GM21381 (cell line): Measurements from ENCODE around the gene NPL.
A peak's percentile ranks its signal among the peaks of the same experiment; 100 is the strongest.

Source experiments
- ATAC-seq: cut with Tn5 transposase; IDR thresholded peaks from one replicate; pipeline ENCODE4 v1.9.1; 2021; ENCODE audit warnings: mild to moderate bottlenecking, moderate library complexity; ENCODE audit not compliant: unreplicated experiment

NPL gene

DNA sequence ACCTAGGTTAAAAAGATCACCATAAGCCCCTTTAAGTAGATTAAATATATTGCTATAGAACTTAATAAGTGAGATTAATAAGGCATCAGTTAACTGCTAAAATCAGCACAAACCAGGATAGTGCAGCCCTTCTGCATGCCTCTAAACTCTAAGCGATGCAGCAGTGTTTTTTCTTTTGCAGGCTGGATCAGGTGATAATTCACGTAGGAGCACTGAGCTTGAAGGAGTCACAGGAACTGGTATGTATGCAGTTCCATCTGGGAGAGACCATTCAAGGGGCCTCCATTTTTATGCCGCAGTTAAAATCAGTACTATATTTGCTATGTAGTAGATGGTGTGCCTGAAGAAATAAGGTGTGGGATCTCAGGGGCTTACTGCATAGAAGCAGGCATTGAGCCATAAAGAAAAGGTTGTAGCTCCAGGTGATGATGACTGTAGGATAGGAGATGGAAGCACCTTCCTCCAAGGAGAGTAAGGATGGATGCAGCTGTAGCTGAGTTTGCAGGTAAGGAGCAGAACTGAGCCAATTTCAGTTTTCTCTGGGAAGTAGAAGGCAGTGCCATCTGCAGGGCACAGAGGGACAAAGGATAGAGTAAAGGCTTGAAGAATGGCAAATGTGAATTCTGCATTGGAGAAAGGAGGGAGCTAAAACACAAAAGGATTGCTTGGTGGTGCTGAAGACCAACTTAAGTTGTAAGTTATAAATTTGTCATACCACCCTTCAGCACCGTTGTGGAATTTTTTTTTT is 22.6 kb downstream of the NPL start:
- ATAC-seq: no peak

GRCh38 chr1:182816863-182817262 is 27.3 kb downstream of the NPL start:
- ATAC-seq: no peak

DNA sequence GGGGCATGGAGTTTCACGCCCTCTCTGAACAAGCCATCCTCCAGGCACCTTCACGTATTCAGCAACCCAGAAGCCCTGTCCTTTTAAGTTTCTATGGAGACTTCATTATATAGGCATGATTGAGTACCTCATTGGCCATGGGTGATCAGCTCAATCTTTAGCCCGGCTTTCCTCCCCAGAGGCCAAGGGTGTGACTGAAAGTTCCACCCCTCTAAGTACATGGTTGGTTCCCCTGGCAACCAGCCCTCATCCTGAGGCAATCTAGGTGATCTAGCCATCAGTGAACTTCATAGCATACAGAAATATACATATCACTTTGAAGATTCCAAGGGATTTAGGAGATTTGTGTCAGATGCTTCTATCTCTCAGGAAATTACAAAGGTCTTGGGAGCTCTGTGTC is 28.2 kb downstream of the NPL start:
- no peak for ATAC-seq

DNA sequence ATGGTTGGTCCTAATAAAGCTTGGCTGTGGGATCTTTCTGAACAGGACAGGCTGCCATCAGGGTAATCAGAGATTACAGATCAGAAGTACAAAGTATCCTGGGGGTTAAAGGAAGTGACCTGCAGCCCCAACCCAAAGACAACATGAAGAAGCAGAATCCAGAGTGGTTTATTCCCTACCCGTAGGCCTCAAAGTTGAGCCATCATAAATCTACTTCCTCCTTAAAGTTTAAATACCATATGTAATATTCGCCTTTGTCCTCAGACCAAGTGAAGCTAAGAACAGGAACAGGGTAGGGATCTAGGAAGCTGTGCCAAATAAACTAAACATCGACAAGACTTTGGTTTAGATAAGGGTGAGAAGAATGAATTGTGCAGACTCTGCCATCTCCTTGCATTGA is 33.6 kb downstream of the NPL start:
- no peak for ATAC-seq

DNA sequence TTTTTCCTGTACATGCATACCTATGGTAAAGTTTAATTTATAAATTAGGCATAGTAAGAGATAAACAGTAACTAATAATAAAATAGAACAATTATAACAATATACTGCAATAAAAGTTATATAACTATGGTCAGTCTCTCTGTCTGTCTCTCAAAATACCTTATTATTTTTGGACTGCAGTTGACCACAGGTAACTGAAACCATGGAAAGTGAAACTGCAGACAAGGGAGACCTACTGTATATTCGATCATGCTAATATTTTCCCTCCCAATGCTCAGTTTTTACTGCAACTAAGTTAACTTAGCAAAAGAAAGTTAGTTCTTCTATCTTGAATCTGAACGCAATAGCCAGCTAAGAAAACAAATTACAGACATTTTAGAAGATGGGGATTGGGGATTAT is 37.3 kb downstream of the NPL start:
- no peak for ATAC-seq

DNA sequence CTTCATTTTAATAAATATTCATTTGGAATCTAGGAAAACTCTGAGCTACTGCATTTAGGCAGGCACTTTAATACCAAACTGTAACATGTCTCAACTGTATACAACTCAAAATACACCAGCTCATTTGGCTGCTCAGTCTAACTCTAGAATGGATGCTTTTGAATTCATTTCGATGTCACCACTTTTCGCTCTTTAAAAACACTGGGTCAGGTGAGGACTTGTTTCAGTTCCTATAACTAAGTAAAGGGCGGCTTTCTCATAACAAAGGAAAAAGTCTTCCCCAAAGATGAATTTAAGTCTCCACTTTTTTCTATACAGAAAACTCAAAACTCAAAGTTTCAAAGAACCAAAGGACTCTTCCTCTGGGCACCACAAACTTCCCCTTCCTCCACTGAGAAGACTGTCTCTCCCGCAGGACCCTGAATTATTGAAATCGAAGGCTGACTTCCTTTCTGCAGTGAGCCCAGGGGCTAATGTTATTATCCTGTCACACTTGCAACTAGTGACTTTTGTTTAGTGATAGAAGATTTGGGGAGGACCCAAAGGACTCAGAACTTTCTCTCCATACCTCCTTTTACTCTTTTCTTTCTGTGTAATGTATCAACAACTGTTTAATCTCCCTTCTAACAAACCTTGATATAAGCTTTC is 39.8 kb downstream of the NPL start:
- no peak for ATAC-seq

DNA sequence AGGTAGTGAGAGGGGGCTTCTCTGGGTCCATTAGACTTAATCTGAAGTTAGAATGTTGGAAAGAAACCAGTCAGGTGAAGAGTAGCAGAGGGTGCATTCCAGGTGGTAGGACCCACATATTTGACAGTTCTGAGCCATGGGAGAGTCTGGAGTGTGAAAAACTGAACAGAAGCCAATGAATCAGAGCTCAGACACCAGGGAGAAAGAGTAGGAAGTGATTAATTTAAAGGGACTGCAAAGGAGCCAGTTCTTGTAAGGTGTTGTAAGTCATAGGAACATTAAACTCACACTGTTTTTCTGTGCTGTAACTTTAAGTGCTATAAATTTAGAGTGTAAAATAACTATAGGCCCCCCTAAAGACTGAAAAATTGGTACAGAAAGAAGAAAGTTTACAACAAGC is 43.7 kb downstream of the NPL start:
- ATAC-seq: no peak

GRCh38 chr1:182834326-182834725 is 44.8 kb downstream of the NPL start:
- ATAC-seq: no peak

DNA sequence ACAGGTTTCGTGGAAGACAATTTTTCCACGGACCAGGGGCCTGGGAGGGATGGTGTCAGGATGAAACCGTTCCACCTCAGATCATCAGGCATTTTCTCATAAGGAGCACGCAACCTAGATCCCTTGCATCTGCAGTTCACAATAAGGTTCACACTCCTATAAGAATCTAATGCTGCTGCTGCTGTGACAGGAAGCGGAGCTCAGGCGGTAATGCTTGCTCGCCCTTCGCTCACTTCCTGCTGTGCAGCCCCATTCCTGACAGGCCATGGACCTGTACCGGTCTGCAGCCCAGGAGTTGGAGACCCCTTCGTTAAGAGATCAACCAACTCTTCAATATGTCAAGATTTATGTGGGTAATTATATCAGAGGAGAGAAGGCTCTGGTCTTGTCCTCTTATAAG is 46.2 kb downstream of the NPL start:
- ATAC-seq: no peak

DNA sequence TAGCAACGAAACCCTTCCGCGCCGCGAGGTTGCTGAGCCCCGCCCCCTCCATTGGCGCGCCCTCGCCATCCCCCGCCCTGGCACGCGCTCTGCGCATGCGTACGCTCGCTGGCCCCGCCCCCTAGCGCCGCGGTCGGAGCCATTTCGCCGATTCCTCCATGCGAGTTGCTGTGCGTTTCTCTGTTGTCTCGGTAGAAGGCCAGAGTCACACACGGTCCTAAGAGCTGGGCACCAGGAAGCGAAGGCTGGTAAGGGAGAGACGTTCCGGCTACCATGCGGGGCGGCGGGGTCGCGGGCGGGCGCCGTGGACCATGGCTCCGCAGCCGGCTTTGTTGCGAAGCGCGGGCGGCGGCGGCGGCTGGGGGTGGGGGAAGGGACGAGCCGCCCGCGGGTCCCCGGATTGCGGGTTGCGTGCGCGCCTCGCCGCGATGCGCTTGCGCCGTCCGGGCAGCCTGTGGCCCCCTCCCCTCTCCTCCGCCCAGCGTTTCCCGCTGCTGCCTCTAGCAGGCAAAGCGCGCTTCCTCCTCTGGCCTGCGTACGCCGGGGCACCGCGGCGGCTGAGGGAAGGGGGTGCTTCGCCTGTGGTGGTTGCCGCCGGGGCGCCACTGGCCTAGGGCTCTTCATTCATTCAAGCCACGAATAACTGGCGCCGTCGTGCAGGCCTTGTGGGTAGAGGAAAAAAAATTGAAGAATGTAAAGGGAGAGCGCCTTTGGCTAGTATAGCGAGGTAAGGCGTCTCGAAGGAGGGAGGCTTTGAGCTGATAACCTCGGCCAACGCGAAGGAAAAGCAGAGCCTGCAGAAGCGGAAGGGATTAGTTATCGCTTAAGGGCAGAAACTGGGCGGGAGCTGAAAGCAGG is 49.9 kb downstream of the NPL start, which contains the start of gene DHX9:
DHX9 (plus strand) TSS at position 139 of the 858 bp plus-strand sequence. CDS start 3,220 bp downstream, outside the sequence.
- ATAC-seq: peak; percentile 81

- ATAC-seq: no peak
Observed at GRCh38 chr1:182841368-182841988, 51.9 kb downstream of the NPL start.

- ATAC-seq: no peak
Observed at GRCh38 chr1:182842265-182842664, 52.7 kb downstream of the NPL start.

- ATAC-seq: no peak
Observed at GRCh38 chr1:182845379-182845778, 55.8 kb downstream of the NPL start.

GRCh38 chr1:182845894-182846293 is 56.3 kb downstream of the NPL start:
- ATAC-seq: no peak

DNA sequence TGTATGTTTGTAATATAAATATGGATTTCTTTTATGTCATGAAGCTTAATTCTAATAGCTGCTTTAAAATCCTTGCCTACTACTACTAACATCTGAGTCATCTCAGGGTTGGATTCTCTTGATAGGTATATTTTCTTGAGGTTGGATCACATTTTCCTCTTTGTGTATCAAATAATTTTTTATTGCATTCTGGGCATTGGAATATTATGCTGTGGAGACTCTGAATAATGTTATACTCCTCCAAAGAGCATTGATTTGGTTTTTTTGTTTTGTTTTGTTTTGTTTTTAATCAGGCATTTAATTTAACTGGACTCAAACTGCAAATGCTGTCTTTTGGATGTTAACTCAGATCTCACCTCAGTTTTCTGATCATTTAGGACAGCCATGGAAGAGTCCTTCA is 57.5 kb downstream of the NPL start:
- ATAC-seq: no peak

DNA sequence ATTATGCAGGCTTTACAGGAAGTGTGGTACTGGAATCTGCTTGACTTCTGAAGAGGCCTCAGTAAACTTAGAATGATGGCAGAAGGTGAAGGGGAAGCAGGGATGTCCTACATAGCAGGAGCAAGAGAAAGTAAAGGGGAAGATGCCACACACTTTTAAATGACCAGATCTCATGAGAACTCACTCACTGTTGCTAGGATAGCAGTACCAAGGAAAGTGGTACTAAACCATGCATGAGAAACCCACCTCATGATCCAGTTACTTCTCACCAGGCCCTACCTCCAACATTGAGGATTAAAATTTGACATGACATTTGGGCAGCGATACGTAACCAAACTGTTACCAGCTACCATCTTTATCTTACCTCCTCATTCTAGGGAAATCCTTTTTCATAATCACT is 59.2 kb downstream of the NPL start:
- no peak for ATAC-seq

- ATAC-seq: no peak
Observed at GRCh38 chr1:182850319-182850718, 60.7 kb downstream of the NPL start.

DNA sequence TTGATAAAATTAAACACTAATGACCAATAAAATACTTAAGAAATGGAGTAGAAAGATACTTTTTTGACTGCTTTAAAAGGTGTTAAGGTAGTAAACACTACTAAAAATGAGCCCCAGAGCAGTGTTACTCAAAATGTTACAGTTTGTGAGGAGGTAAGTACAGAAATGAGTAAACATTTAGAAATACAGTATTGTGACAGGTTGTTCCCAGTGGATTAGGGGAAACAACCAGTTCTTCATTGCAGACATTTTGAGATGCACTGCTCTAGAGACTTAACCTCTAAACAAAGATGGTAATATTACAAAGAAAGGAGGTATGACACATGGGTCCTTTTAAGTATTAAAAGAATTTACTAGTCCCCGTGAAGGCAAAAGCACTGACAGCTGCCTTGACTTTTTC is 62.3 kb downstream of the NPL start:
- ATAC-seq: no peak

DNA sequence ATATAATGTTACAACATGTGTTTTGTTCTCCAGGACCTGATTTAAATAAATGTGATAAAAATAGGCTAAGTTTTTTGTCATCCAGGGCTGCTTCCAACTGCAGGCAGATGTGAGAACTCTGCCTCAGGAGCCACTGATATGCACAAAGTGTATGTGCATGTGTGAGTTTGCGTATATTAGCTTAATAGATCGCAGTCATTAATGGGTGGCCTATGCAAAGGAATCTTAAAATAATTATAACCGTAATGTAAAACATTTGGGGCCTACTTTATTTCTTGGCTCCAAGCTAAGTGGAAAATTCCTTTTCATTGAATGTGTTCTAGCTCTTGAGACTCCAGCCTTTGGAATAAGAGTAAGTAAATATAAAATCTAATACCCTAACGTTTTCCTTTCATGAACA is 66.3 kb downstream of the NPL start:
- no peak for ATAC-seq

GRCh38 chr1:182857212-182857611 is 67.6 kb downstream of the NPL start:
- ATAC-seq: no peak

GRCh38 chr1:182860658-182861057 is 71.1 kb downstream of the NPL start:
- ATAC-seq: no peak
